NCI-H345 treated with DMSO at 0.1 percent for 48 hours (cell line): ENCODE results near the gene SNX8.

Source experiments
- DNase-seq: peaks from one replicate; lab custom pipeline; 2025; ENCODE audit not compliant: unreplicated experiment; lab: John Stamatoyannopoulos, UW

SNX8 gene

GRCh38 chr7:2266911-2267310 lies 47.3 kb downstream of the SNX8 start:
- DNase-seq = no peak

GRCh38 chr7:2264158-2264557 lies 50.1 kb downstream of the SNX8 start:
- no peak for DNase-seq

- DNase-seq = no peak
Measured at GRCh38 chr7:2263176-2263575, 51.1 kb downstream of the SNX8 start.

GRCh38 chr7:2261611-2262010 lies 52.6 kb downstream of the SNX8 start:
- DNase-seq = no peak

DNA sequence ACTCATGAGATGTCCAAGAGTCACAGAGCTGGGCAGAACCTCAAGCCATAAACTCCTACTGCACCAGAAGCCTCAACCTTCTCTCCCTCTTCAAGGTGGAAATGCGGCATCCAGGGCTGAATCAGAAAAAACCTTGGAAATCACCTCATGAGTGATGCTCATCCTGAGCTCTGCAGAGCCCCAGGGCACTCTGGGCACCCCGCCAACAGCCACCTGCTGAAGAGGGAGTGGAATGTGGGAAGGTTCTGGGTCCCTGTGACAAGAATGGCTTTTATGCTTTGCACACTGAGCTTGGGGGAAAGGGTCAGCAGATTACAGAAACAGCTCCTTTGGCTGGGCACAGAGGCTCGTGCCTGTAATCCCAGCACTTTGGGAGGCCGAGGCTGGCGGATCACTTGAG lies 53.4 kb downstream of the SNX8 start:
- peak; percentile 76 for DNase-seq

GRCh38 chr7:2259480-2259879 lies 54.8 kb downstream of the SNX8 start:
- no peak for DNase-seq

DNA sequence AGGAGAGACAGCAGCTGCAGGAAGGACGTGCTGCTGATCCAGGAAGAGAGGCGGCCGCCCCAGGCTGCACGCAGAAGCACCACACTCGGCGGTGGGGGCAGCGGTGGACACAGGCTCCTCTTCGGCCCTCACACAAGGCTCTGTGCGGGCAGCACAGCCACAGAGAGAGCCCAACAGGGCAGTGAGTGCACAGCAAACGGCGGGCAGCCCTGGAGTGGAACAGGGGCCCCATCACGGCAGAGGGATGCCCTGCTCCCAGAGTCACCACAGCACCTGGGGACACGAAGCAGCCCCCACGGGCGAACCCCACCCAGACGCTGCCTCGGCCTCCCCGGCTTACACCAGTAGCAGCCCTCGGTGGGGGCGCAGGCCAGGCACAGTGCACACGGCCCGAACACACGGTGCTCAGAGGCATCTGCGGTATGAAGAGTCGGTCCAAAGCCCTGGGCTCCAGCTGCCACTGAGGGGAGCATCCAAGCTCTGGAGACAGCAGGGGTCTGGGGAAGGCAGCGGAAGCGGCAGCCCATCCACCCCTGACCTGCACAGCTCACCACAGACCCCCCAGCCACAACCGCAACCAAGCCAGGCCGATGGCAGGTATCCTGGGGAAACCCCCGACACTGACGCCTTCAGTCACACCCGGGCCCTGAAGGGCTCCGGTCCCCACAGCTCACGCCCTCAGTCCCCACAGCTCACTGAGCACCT lies 55.4 kb downstream of the SNX8 start:
- DNase-seq = no peak

DNA sequence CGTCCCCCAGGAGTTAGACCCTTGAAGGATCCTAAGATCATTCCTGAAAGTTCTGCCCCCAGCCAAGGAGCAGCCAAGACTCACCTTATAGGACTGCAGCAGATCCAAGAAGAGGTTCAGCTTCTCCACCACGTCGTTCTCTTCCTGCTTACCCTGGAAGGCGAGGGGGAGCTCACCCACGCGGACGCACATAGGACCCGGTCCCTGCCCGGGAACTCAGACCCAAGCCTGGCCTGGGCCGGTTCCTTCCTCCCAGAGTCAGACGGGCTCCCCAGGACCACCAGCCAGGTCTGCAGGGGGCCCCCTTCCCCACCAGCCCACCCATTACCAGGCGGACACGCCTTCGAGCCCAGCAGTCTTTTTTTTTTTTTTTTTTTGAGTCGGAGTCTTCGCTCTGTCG lies 56.6 kb downstream of the SNX8 start:
- no peak for DNase-seq

DNA sequence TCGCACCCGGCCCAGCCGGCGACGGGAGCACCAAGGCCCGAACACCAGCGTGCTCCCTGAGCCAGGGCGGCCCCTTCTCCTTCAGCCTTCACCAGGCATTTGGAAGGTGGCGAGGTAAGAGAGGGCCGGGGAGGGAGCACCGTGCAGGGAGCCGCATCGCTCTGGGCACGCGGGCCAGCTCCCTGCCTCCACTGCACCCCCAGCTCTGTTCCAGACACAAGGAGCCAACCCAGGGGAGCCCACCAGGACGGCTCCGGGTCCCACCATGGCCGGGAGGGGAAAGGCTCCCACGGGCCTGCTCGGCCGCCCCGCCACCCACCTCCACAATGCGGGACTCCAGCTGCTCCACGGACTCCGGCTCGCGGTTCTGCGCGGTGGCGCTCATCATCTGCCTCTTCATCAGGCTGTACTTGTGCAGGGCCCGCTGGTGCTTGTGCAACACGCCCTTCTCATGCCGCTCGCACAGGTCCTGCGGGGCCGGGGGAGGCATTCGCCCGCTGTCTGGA lies 57.1 kb downstream of the SNX8 start:
- DNase-seq = no peak

- no peak for DNase-seq
Measured at GRCh38 chr7:2256306-2257045, 57.8 kb downstream of the SNX8 start.

- no peak for DNase-seq
Measured at GRCh38 chr7:2255145-2256139, 58.8 kb downstream of the SNX8 start.

DNA sequence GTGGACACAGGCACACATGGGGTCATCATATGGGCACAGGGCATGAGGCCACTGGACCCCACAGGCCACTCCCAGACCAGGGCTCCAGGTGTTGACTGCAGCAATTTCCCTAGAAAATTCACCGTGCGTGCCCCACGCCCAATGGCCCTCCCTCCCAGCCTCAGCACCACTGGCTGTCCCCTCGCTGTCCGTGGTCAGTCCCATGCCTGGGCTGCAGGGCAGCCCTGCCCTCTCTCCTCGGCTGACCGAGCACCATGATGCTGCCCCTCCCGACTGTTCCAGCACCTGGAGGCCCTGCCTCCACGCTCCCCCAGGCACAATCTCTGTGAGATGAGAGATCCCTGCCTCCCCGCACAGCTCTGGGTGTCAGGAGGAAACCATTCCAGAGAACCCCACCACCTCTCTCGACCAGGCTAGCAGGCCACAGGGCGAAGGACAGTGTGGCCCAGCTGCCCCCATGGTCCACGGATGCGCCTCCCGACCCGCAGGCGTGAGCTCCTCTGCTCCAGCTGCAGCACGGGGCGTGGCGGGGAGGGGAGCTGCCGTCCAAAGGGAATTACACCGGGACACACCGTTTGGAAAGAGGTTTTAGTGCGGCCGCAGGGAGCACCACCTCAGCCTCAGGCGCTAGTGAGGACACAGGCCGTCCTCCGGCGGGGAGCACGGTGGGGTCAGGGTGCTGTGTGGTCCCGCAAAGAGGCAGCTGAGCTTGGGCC lies 59.7 kb downstream of the SNX8 start:
- DNase-seq = no peak

GRCh38 chr7:2253525-2254244 lies 60.6 kb downstream of the SNX8 start:
- DNase-seq = no peak

- DNase-seq = no peak
Measured at GRCh38 chr7:2253021-2253420, 61.2 kb downstream of the SNX8 start.

- no peak for DNase-seq
Measured at GRCh38 chr7:2251841-2252771, 62.1 kb downstream of the SNX8 start.

DNA sequence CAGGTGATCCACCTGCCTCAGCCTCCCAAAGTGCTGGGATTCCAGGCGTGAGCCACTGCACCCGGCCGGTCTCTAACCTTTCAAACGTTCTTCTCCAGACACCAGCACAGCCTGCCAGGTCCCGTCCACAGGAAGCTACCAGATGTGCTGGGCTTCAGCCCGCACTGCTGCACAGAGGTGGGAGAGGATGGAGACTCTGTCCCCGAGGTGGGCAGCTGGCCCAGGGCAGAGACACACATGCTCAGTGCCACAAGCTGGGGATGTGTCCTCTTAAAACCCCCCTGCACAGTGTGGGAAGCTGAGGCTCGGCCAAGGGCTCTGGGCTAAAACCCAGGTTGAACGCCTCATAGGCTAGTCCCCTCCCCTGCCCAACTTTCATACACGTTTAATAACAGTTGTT lies 62.9 kb downstream of the SNX8 start:
- DNase-seq = no peak

- DNase-seq = no peak
Measured at GRCh38 chr7:2249744-2250323, 64.4 kb downstream of the SNX8 start.

GRCh38 chr7:2248984-2249694 lies 65.1 kb downstream of the SNX8 start:
- no peak for DNase-seq
